Hematopoietic multipotent progenitor cell treated with erythropoietin and hydrocortisone succinate and interleukin-3 and kit ligand, for 17 days (in vitro differentiated cells): ENCODE data around the gene RFX7.

Source experiments
- DNase-seq: peaks from one replicate; pipeline ENCODE4 v3.0.0-alpha.2; 2015; ENCODE audit warnings: low spot score

RFX7 gene

DNA sequence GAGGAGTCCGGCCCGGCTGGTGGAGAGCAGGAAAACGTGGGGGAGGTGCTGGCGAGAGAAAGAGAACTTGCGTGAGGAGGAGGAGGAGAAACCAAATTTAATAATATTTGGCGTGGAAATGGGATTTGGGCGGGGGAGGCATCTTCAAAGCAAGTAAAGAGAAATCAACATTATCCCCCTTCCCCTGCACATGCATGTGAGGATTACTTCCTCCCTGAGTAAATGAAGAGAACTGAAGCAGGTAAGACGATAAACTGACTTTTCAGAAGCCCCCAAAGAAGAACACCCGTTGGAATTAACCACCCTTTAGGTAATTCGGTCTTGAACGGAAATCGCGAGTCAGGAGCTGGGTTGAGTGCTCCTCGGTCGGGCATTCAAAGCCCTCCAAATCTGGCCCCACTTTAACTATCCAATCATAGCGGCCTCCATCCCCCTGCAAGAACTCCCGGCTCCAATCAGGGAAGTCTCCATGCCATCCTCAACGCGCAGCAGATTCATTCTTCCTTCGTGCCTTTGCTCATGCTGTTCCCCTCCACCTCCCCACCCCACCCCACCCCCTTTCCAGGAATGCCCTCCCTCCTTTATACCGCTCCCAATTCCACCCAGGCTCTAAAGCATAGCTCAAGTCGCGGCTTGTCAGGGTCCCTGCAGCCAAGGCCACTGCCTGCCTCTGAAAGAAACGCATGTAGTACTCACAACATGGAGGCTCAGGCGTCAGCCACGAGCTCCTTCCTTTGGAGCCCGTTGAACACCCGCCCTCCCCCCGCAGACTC lies 545 bp upstream of the RFX7 start:
- peak; percentile 26 for DNase-seq

DNA sequence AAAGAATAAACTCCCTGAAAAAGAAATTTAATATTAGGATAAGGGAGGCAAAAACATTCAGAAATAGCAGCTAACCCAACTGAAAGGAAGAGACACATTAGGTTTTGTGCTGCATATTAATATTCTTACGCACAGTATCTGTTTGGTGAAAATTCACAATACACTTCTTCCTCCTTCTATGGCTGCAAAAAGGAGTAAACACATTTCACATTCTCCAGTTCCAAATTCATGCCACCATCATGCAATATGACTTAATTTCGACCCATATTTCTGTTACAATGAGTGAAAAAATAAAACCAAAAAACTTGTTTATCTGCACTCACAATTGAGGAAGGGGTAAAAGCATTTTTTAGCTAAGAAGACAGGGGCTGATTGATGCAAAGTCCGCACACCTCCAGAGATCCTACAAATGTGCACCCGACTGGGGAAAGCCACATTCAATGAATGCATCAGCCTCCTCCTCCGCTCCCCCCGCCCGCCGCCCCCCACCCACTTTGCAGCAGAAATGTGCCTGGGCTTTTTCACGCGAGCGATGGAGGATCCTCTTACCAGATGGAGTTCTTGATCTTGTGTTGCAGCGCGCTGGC lies 1.0 kb downstream of the RFX7 start:
- peak; percentile 34 for DNase-seq

DNA sequence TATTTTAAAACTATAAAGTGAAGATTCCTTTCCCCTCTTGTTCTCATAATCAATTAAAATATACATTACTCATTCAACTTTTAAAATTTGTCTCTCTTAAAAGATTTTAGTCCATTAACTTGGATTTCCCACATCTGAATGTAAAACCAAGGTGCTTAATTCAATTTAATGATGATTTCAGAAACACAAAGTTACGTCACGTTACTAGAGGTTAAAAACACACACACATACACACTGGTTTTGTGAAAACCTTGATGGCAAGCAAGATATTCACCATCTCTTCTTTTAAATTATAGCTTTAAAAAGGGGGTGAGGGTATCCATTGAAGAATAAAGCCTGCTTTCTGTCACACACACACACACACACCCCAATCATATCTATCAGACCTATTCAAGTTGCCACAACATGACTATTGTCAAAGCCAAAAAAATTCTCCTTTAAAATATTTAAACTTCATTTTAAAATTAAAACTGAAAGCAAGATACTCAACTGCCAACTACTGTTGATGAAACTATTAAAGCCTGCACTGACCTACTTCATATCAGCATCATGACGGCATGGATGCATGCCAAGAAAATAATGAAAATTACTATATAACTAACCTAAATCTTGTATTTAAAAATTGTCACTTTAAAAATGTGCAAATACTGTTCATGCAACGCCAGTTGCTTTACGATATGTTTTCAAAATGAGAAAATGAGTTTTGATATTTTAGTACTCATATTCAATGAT lies 2.1 kb downstream of the RFX7 start:
- peak; percentile 64 for DNase-seq

DNA sequence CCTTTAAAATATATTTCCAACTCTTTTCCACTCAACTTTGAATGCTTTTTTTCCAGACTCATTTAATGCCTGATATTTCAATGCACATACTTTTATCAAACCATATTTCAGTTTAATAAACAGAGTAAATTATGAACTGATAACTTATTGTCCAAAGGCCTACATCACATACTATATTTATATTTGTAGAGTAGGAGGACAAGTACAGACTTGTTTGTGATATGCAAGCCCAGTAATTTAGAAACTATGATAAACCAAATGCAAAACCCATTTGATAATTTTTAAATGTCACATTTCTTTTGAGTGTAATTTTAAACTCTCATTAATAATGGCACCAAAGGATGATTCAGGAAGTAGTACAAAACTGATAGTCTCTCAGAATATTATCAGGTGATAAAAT lies 3.3 kb downstream of the RFX7 start:
- DNase-seq = peak; percentile 13

DNA sequence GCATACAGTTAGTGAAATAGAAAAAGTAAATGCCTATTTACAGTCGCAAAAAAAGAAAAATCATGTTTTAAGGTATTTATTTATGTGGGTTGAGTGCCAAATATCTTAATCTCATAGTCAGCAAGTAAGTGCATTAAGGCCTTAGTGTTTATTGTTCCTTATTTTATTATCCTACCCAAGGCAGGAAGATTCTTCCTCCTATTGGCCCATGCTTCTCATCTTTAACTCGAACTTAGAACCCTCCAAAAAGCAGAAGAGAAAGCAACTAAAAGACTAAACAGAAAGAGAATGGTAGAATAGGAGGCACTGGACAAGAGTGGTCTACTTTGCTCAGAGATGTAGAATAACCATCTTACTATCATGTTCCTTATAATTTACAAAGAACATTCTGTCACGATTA lies 7.5 kb downstream of the RFX7 start:
- DNase-seq = no peak

DNA sequence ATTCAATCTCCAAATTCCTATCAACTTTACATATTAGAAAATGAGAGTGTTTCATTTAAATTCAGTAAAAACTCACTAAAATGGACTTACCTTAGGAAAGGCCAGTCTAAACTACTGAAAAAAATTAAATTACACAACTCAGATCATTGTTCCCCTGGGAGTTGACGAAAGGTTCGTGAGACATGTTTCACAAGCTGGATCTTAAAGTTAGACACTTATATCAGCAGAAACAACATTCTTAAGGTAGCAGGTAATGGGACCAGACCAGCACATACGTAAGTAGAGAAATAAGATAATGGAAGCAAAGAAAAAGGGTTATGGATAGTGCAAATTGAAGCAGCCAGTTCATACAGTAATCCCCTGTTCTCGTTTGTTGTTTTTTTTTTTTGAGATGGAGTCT lies 8.9 kb downstream of the RFX7 start:
- DNase-seq = no peak

DNA sequence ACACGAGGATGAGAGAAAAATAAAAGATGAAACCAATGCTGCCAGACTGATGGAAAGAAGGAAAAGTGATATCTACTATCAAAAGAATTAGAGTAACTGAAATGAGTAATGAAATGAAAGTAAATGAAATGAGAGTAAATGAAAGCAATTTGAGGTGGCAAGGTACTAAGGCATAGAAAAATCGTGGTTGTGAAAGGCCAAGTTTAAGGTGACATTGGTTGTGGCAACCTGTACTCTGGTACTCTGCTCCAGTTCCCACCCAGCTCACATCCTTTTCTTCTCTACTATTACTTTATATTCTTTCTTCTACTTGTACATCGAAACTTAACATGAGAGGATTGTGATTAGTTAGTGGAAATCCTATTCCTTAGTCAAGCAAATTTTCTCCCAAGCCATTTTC lies 10.1 kb downstream of the RFX7 start:
- DNase-seq = no peak

DNA sequence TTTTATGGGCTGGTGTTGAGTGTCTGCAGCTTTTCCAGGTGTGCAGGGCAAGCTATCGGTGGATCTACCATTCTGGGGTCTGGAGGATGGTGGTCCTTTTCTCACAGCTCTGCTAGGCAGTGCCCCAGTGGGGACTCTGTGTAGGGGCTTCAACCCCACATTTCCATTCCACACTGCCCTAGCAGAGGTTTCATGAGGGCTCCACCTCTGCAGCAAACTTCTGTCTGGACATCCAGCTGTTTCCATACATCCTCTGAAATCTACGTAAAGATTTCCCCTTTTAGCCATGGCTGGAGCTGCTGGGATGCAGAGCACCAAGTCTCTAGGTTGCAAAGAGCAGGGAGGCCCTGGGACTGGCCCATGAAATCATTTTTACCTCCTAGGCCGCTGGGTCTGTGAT lies 11.6 kb downstream of the RFX7 start:
- DNase-seq = no peak

DNA sequence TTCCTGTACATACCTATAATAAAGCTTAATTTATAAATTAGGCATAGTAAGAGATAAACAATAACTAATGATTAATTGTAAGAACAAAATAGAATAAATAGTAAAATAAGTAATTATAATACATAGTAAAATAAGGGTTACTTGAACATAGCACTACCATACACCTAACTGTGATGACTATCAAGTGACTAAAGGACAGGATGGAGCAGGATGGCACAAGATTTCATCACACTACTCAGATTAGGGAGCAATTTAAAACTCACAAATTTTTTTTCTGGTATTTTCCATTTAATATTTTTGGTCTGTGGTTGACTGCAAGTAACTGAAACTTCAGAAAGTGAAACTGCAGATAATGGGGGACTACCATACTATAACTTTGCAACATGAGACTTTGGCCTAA lies 14.8 kb downstream of the RFX7 start:
- DNase-seq = no peak

DNA sequence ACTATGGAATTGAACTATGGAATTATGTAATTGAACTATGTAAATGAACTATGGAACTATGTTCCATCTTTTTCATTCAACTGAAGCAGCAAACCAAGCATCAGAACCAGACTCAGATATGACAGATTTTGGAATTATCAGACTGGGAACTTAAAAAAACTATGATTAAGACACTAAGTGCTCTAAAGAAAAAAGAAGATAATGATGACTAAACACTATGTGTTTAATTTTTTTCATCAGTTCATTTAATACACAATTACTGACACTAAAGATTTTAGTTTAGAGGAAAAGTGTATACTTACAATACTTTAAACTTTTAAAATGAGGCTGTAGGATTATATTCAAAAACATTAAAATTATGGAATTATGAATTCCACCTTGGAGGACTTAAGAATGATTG lies 15.3 kb downstream of the RFX7 start:
- no peak for DNase-seq

DNA sequence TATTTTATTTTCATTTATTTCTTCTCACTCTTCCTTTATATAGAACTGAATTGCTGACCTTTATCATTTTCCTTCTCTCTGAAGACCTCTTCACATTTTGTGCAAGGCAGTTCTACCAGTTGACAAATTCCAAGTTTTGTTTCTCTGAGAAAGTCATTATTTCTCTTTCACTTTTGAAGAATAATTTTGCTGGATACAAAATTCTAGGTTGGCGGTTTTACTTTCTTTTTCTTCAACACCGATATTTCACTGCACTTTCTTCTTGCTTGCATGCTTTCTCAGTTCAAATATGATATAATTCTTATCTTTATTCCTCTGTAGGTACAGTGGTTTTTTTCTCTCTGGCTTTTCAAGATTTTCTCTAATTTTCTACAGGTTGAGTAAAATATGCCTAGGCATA lies 15.9 kb downstream of the RFX7 start:
- no peak for DNase-seq

DNA sequence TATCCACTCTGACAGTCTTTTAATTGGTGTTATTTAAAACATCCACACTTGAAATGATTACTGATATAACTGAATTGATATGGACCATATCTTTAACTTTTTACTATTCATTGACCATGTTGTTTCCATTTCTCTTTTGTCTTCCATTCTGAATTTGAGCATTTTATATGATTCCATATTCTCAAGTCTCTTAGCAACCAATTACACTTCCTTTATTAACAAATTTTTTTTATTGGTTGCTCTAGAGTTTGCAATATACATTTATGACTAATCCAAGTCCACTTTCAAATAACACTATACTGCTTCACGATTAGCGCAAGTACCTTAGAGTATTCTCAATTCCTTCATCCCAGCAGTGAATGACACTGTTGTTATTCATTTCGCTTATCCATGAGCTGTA lies 16.4 kb downstream of the RFX7 start:
- no peak for DNase-seq

DNA sequence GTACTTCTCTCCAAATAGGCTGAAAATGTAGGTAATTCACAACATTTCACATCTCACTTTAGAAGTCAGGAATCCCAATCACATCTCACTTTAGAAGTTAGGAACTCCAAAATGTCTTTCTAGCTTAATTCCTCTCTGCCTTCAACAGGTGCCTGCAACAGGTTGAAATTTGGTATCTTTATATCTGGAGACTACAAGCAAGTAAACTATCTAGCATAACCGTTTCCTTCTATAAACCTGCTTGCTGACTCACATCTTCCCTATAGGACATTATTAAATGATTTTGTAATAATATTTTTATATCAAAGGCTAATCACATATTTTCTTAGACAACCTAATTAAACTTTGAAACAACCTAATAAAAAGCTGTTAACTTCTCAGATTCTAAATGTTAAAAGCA lies 18.2 kb downstream of the RFX7 start:
- no peak for DNase-seq

DNA sequence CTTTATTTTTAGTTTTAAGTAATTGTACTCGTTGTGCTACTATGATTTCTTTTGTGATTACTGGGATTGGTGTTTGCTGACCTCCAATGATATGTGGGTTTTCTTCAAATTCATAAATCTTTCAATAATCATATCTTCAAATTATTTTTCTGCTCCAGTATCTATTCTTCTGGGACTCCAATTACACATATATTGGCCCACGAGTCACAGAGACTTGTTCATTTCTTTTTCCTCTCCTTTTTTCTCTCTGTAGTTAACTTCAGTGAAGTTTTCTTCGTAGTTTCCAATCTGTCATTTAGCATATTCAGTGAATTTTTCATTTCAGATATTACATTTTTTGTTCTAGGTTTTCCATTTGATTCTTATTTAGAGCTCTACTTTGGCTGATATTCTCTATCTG lies 21.4 kb downstream of the RFX7 start:
- no peak for DNase-seq

DNA sequence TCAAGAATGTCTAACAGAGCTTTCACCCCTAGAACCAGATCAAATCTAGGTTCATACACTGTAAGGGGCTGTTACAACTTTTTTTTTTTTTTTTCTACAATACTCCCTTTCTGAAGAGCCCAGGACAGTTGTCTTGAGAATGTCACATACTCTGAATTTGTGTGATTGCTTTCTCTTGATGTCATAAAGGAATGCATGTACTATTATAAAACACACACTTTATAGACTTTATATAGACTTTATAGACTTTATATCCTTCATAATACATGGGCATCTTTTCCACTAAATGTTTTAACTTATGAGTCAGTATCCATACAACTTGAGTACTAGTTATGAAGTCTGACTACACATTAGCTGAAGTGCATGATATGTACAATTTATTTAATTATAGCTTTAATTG lies 26.3 kb downstream of the RFX7 start:
- DNase-seq = no peak

DNA sequence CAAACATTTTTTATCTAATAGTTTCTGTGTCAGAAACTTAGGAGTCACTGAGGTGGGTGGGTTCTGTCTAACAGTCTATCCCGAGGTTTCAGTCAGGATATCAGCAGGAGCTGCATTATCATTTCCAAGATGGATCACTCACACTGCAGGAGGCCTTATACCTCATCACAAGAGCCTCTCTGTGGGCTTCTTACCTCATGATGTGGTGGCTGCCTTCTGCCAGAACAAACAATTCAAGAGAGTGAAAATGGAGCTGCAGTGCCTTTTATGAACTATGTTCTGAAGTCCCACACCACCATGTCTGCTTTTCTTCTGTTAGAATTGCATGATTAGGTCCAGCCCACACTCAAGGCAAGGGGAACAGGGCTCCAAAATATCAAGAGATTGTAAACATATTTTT lies 27.9 kb downstream of the RFX7 start:
- no peak for DNase-seq

DNA sequence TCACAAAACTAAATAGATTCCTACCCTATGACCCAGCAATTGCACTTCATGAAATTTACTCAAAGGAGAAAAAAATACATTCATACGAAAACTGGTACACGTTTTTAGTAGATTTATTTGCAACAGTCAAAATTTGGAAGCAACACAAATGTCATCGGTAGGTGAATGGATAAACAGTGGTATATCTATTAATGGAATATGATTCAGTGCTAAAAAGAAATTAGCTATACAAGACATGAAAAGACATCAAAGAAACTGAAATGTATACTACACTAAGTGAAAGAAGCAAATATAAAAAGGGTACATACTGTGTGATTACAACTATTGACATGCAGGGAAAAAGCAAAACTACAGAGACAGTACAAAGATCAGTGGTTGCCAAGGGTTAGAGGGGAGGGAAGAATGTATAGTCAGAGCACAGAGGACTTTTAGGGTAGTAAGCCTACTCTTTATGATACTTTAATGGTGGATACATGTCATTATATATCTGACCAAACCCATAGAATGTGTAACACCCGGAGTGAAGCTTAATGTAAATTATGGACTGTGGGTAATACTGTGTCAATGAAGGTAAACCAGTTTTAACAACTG lies 31.6 kb downstream of the RFX7 start:
- DNase-seq = no peak

DNA sequence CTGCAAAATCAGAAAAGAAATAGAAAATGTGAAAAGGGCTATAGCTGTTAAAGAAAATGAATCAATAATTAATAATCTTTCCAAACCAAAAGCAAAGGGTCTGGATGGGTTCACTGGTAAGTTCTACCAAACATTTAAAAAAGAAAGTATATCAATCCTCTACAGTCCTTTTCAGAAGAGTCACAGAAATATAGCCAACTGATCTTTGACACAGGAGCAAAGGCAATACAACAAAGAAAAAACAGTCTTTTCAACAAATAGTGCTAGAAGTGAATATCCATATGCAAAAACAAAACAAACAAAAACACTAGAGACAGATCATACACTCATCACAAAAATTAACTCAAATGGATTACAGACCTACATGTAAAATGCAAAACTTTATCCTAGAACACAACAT lies 32.6 kb downstream of the RFX7 start:
- DNase-seq = no peak

DNA sequence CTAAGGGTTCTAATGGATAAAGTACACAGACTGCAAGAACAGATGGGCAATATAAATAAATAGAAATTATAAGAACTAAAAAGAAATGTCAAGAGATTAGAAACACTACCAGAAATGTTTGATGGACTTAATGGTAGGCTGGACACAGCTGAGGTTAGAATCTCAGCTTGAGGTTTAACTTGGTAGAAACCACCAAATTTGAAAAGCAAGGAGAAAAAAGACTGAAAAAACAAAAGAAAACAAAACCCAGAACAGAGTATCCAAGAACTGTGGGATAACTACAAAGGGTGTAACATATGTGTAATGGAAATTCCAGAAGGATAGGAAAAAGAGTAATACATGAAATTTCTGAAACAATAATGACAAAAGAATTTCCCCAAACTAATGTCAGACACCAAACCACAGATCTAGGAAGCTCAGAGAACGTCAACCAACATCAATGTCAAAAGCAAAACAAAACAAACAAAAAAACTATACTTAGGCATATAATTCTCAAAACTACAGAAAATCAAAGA lies 35.0 kb downstream of the RFX7 start:
- no peak for DNase-seq

DNA sequence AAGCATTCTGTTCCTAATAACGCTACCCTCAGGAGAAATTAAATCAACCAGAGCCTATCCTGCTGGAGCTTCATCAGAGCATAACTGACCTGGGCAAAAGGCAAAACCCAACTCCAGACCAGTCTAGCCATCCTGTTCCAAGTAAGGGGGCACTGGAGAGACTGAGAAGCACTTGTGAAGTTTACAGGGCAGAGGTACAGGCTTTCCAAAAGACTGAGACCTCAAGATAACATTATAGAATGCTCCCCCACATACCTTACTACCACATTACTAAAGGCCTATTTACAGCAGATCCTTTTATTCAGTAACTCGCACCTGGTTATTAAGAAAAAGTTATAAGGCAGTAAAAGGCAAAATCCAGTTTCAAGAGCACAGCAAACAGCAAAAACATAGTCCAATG lies 35.5 kb downstream of the RFX7 start:
- DNase-seq = no peak

DNA sequence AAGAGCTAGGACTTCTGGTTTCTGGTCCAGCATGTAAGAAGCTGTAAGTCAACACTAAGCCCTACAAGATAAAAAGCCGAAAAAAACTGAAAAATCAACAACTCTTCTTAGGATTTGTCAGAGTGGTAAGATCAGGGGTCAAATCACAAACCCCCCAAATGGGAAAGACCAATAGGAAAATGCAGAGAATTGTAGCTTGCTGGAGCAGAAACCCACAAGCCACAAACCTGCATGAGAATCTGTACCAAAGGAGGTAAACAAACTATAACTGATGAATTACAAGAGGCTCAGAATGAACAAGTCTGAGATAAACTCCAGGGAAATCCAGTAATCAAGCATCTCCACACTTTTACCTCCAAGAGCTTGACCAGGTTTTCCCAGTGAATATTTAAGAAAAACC lies 36.0 kb downstream of the RFX7 start:
- no peak for DNase-seq

DNA sequence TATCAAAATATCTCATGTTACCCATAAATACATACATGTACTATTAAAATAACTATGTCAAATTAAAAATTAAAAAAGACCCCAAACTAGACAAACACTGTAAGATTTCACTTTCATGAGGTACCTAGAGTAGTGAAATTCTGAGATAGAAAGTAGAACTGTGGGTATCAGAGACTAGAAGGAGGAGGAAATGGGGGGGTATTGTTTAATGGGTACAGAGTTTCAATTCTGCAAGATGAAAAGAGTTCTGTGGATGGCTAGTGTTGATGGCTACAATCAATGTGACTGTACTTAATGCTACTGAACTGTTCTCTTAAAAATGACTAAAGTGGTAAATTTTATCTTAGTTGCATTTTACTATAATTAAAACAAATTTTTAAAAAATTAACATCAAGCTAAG lies 36.6 kb downstream of the RFX7 start:
- no peak for DNase-seq
